ENCODE results near the gene PTPRD.
A peak's percentile ranks its signal among the peaks of the same experiment; 100 is the strongest.

The PTPRD gene

GRCh38 chr9:8621416-8621815, 1991.4 kb downstream of the PTPRD start:
- Histone ChIP-seq H3K9me3 (ENCODE audit: control insufficient read depth, low read length) (no peaks in the 10 kb centered on the region), H3K4me3 (ENCODE audit: insufficient read depth, low read depth, low read length) (no peak overlapping the region), H3K27me3 (ENCODE audit: control insufficient read depth, insufficient read depth, low read length, poor library complexity, severe bottlenecking) (no peaks in the 10 kb centered on the region), H3K27ac (ENCODE audit: insufficient read depth, low read depth, low read length, poor library complexity, severe bottlenecking) (no peak overlapping the region), H3K36me3 (ENCODE audit: control insufficient read depth, insufficient read depth, low read length) (no peaks in the 10 kb centered on the region), H3K4me1 (ENCODE audit: control insufficient read depth, insufficient read depth, low read length) (no peaks in the 10 kb centered on the region)
- 93 to 95% methylated on average over 2 of the region's 2 CpGs for WGBS, 2 experiments

GRCh38 chr9:8616414-8616813, 1996.4 kb downstream of the PTPRD start:
- Histone ChIP-seq H3K27me3 (ENCODE audit: control insufficient read depth, insufficient read depth, low read length, poor library complexity, severe bottlenecking) (no peaks in the 10 kb centered on the region), H3K9me3 (ENCODE audit: control insufficient read depth, low read length) (no peaks in the 10 kb centered on the region)
- WGBS, 2 experiments, result 90% methylated on average over 2 of the region's 2 CpGs; no CpG with 5 or more reads in 1 of the 2 experiments

GRCh38 chr9:8614926-8615440, 1997.8 kb downstream of the PTPRD start:
- WGBS, 2 experiments, result 61 to 67% methylated on average over 3 of the region's 3 CpGs
- peak overlapping the region; percentile 55 for H3K27ac ChIP-seq (ENCODE audit: insufficient read depth, low read depth, low read length, poor library complexity, severe bottlenecking)
- H3K4me3 ChIP-seq (ENCODE audit: insufficient read depth, low read depth, low read length), result no peak overlapping the region
- H3K9me3 ChIP-seq (ENCODE audit: control insufficient read depth, low read length), result no peaks in the 10 kb centered on the region
- peaks cover 17% of the 10 kb centered on the region for H3K4me1 ChIP-seq (ENCODE audit: control insufficient read depth, insufficient read depth, low read length)
- H3K36me3 ChIP-seq (ENCODE audit: control insufficient read depth, insufficient read depth, low read length), result no peaks in the 10 kb centered on the region
- H3K27me3 ChIP-seq (ENCODE audit: control insufficient read depth, insufficient read depth, low read length, poor library complexity, severe bottlenecking), result no peaks in the 10 kb centered on the region

More at GRCh38 chr9:8616414-8616813, 1996.4 kb downstream of the PTPRD start:
- Histone ChIP-seq H3K4me1 (ENCODE audit: control insufficient read depth, insufficient read depth, low read length) (peaks cover 17% of the 10 kb centered on the region), H3K4me3 (ENCODE audit: insufficient read depth, low read depth, low read length) (no peak overlapping the region), H3K27ac (ENCODE audit: insufficient read depth, low read depth, low read length, poor library complexity, severe bottlenecking) (no peak overlapping the region), H3K36me3 (ENCODE audit: control insufficient read depth, insufficient read depth, low read length) (no peaks in the 10 kb centered on the region)

- H3K4me1 ChIP-seq (ENCODE audit: control insufficient read depth, insufficient read depth, low read length), result peaks cover 17% of the 10 kb centered on the region
- H3K9me3 ChIP-seq (ENCODE audit: control insufficient read depth, low read length), result no peaks in the 10 kb centered on the region
- H3K4me3 ChIP-seq (ENCODE audit: insufficient read depth, low read depth, low read length), result no peak overlapping the region
- no peak overlapping the region for H3K27ac ChIP-seq (ENCODE audit: insufficient read depth, low read depth, low read length, poor library complexity, severe bottlenecking)
- no peaks in the 10 kb centered on the region for H3K36me3 ChIP-seq (ENCODE audit: control insufficient read depth, insufficient read depth, low read length)
- no peaks in the 10 kb centered on the region for H3K27me3 ChIP-seq (ENCODE audit: control insufficient read depth, insufficient read depth, low read length, poor library complexity, severe bottlenecking)
- WGBS, 2 experiments, result 71 to 93% methylated on average over 1 of the region's 1 CpG
These were observed 1999.4 kb downstream of the PTPRD start for GRCh38 chr9:8613346-8613825.

- Histone ChIP-seq H3K9me3 (ENCODE audit: control insufficient read depth, low read length) (no peaks in the 10 kb centered on the region), H3K4me1 (ENCODE audit: control insufficient read depth, insufficient read depth, low read length) (peaks cover 20% of the 10 kb centered on the region), H3K27ac (ENCODE audit: insufficient read depth, low read depth, low read length, poor library complexity, severe bottlenecking) (no peak overlapping the region), H3K4me3 (ENCODE audit: insufficient read depth, low read depth, low read length) (no peak overlapping the region), H3K36me3 (ENCODE audit: control insufficient read depth, insufficient read depth, low read length) (no peaks in the 10 kb centered on the region), H3K27me3 (ENCODE audit: control insufficient read depth, insufficient read depth, low read length, poor library complexity, severe bottlenecking) (no peaks in the 10 kb centered on the region)
- WGBS, 2 experiments, result 91 to 96% methylated on average over 3 of the region's 3 CpGs
These were observed 2001.6 kb downstream of the PTPRD start for GRCh38 chr9:8611153-8611552.

GRCh38 chr9:8610256-8610655, 2002.5 kb downstream of the PTPRD start:
- Histone ChIP-seq H3K4me1 (ENCODE audit: control insufficient read depth, insufficient read depth, low read length) (peaks cover 15% of the 10 kb centered on the region), H3K9me3 (ENCODE audit: control insufficient read depth, low read length) (no peaks in the 10 kb centered on the region), H3K36me3 (ENCODE audit: control insufficient read depth, insufficient read depth, low read length) (no peaks in the 10 kb centered on the region), H3K4me3 (ENCODE audit: insufficient read depth, low read depth, low read length) (no peak overlapping the region), H3K27ac (ENCODE audit: insufficient read depth, low read depth, low read length, poor library complexity, severe bottlenecking) (no peak overlapping the region), H3K27me3 (ENCODE audit: control insufficient read depth, insufficient read depth, low read length, poor library complexity, severe bottlenecking) (no peaks in the 10 kb centered on the region)
- WGBS, 2 experiments, result 97 to 98% methylated on average over 2 to 3 of the region's 3 CpGs

GRCh38 chr9:8605096-8605495, 2007.7 kb downstream of the PTPRD start:
- Histone ChIP-seq H3K27ac (ENCODE audit: insufficient read depth, low read depth, low read length, poor library complexity, severe bottlenecking) (no peak overlapping the region), H3K27me3 (ENCODE audit: control insufficient read depth, insufficient read depth, low read length, poor library complexity, severe bottlenecking) (no peaks in the 10 kb centered on the region), H3K4me1 (ENCODE audit: control insufficient read depth, insufficient read depth, low read length) (peaks cover 3% of the 10 kb centered on the region), H3K9me3 (ENCODE audit: control insufficient read depth, low read length) (no peaks in the 10 kb centered on the region), H3K36me3 (ENCODE audit: control insufficient read depth, insufficient read depth, low read length) (no peaks in the 10 kb centered on the region), H3K4me3 (ENCODE audit: insufficient read depth, low read depth, low read length) (no peak overlapping the region)
- WGBS, 2 experiments, result 94% methylated on average over 2 of the region's 2 CpGs

- 95% methylated on average over 1 of the region's 1 CpG for WGBS, 2 experiments
- peaks cover 3% of the 10 kb centered on the region for H3K4me1 ChIP-seq (ENCODE audit: control insufficient read depth, insufficient read depth, low read length)
- no peak overlapping the region for H3K4me3 ChIP-seq (ENCODE audit: insufficient read depth, low read depth, low read length)
- H3K36me3 ChIP-seq (ENCODE audit: control insufficient read depth, insufficient read depth, low read length), result no peaks in the 10 kb centered on the region
- H3K27ac ChIP-seq (ENCODE audit: insufficient read depth, low read depth, low read length, poor library complexity, severe bottlenecking), result no peak overlapping the region
- H3K9me3 ChIP-seq (ENCODE audit: control insufficient read depth, low read length), result no peaks in the 10 kb centered on the region
- no peaks in the 10 kb centered on the region for H3K27me3 ChIP-seq (ENCODE audit: control insufficient read depth, insufficient read depth, low read length, poor library complexity, severe bottlenecking)
These were observed 2008.6 kb downstream of the PTPRD start for GRCh38 chr9:8604201-8604600.

- WGBS, 2 experiments, result 87 to 95% methylated on average over 4 of the region's 4 CpGs
- no peak overlapping the region for H3K4me3 ChIP-seq (ENCODE audit: insufficient read depth, low read depth, low read length)
- H3K9me3 ChIP-seq (ENCODE audit: control insufficient read depth, low read length), result no peaks in the 10 kb centered on the region
- H3K4me1 ChIP-seq (ENCODE audit: control insufficient read depth, insufficient read depth, low read length), result no peaks in the 10 kb centered on the region
- H3K27ac ChIP-seq (ENCODE audit: insufficient read depth, low read depth, low read length, poor library complexity, severe bottlenecking), result no peak overlapping the region
- H3K36me3 ChIP-seq (ENCODE audit: control insufficient read depth, insufficient read depth, low read length), result no peaks in the 10 kb centered on the region
- H3K27me3 ChIP-seq (ENCODE audit: control insufficient read depth, insufficient read depth, low read length, poor library complexity, severe bottlenecking), result no peaks in the 10 kb centered on the region
These were observed 2011.7 kb downstream of the PTPRD start for GRCh38 chr9:8600914-8601680.

- Histone ChIP-seq H3K9me3 (ENCODE audit: control insufficient read depth, low read length) (no peaks in the 10 kb centered on the region), H3K4me1 (ENCODE audit: control insufficient read depth, insufficient read depth, low read length) (no peaks in the 10 kb centered on the region), H3K4me3 (ENCODE audit: insufficient read depth, low read depth, low read length) (no peak overlapping the region), H3K36me3 (ENCODE audit: control insufficient read depth, insufficient read depth, low read length) (no peaks in the 10 kb centered on the region), H3K27ac (ENCODE audit: insufficient read depth, low read depth, low read length, poor library complexity, severe bottlenecking) (no peak overlapping the region), H3K27me3 (ENCODE audit: control insufficient read depth, insufficient read depth, low read length, poor library complexity, severe bottlenecking) (no peaks in the 10 kb centered on the region)
- 87 to 88% methylated on average over 5 of the region's 5 CpGs for WGBS, 2 experiments
These were observed 2012.9 kb downstream of the PTPRD start for GRCh38 chr9:8599937-8600336.
